Measurements from ENCODE around the gene APBB1IP. TPM values are rescaled to one million over a fixed set of nuclear protein-coding genes. Genes with fewer than 3 reads are reported as not detected.
A peak's percentile ranks its signal among the peaks of the same experiment; 100 is the strongest.

The APBB1IP gene
- total and polyA plus RNA-seq, 3 experiments from 2014 or later, result 47.7 to 72.3 (median 48.9) TPM

DNA sequence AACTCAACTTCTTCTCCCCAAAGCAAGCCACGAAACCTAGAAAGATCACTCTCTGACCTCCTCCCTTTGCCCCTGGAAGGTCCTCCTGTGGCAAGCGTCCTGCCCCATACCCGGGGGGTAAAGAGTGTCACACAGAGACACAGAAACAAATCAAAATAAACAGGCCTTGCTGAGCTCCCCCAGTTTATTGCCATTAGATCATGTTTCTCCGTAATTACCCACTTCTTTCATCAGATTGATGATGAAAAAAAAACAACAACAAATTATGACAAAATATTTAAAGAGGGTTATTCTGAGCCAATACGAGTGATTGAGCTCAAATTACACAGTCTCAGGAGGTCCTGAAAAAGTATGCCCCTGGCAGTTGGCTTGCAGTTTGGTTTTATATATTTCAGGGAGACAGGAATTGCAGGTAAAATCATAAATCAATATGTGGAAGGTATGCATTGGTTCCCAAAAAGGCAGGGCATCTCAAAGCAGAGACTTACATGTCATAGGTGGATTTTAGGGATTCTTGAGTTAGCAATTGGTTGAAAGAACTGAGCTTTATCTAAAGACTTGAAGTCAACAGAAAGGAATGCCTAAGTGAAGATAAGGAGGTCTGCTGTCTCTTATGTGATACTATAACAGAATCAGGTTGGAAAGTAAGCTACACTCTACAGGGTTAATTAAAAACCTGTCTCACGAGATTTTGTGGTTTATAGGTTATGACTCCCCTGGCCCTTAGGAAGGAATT lies 86.2 kb downstream of the APBB1IP start:
- H3K4me3 Mint-ChIP-seq, result no peak overlapping the region
- CTCF ChIA-PET, result interaction anchor here (0.6 to 2.2 kb wide), 3 partner anchors 9 to 100 kb away, joined by 3 to 7 read pairs (median 4); no protein-coding TSS in a partner anchor
- H3K4me1 ChIP-seq (ENCODE audit: insufficient read depth, low read length), result no peaks in the 10 kb centered on the region
- no peaks in the 10 kb centered on the region for H3K27me3 ChIP-seq (ENCODE audit: insufficient read depth, low read length, poor library complexity, severe bottlenecking)
- peak overlapping the region in 6 of 8 donors; percentile 25 to 76 (median 62) for H3K27ac Mint-ChIP-seq
- H3K36me3 ChIP-seq (ENCODE audit: insufficient read depth, low read length), result peaks cover 27% of the 10 kb centered on the region
- H3K27me3 Mint-ChIP-seq, result no peaks in the 10 kb centered on the region
- POLR2A ChIA-PET, result interaction anchor here (0.6 kb wide), 1 partner anchor 24 kb away, joined by 3 read pairs; no protein-coding TSS in a partner anchor
- H3K9me3 ChIP-seq (ENCODE audit: low read length), result no peaks in the 10 kb centered on the region
- H3K4me1 Mint-ChIP-seq, result peaks cover 35 to 48% (median 43%) of the 10 kb centered on the region in 3 donors
- no peak for DNase-seq
- peaks cover 0 to 4% (median 0%) of the 10 kb centered on the region in 5 donors for H3K9me3 Mint-ChIP-seq
- H3K27ac ChIP-seq (ENCODE audit: low read depth, low read length), result no peak overlapping the region
- peaks cover 24 to 86% (median 29%) of the 10 kb centered on the region in 3 donors for H3K36me3 Mint-ChIP-seq
- no peak overlapping the region for H3K4me3 ChIP-seq (ENCODE audit: low read length)

DNA sequence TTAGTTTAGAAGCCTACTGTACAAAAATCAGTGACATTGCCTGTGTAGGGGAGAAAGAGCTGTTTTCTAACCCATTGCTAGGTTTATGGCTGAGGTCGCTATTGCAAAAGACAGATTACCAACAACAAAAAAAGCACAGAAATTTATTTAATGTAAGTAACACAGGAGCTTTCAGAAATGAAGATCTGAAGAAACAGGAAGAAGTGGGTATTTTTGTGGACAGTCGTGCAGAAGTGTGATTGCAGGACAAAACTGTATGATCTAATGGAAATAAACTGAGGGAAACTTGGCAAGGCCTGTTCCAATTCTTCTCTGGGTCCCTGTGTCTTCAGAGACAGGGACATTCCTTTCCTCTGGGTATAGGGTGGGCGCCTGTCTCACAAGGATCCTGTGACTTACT lies 87.4 kb downstream of the APBB1IP start:
- Histone ChIP-seq H3K27ac (ENCODE audit: low read depth, low read length) (no peak overlapping the region), H3K9me3 (ENCODE audit: low read length) (no peaks in the 10 kb centered on the region), H3K4me3 (ENCODE audit: low read length) (no peak overlapping the region), H3K27me3 (ENCODE audit: insufficient read depth, low read length, poor library complexity, severe bottlenecking) (no peaks in the 10 kb centered on the region), H3K4me1 (ENCODE audit: insufficient read depth, low read length) (no peaks in the 10 kb centered on the region), H3K36me3 (ENCODE audit: insufficient read depth, low read length) (peaks cover 22% of the 10 kb centered on the region)
- Mint-ChIP-seq H3K36me3 (peaks cover 11 to 82% (median 19%) of the 10 kb centered on the region in 3 donors), H3K27ac (peak overlapping the region in 7 of 8 donors; percentile 9 to 92 (median 75)), H3K9me3 (no peaks in the 10 kb centered on the region), H3K4me1 (peaks cover 24 to 36% (median 30%) of the 10 kb centered on the region in 3 donors), H3K4me3 (no peak overlapping the region), H3K27me3 (no peaks in the 10 kb centered on the region)
- CTCF ChIA-PET, result interaction anchor here (2.2 kb wide), 1 partner anchor 10 kb away, joined by 7 read pairs; no protein-coding TSS in a partner anchor
- DNase-seq, result no peak
- POLR2A ChIA-PET, result no interaction called here

DNA sequence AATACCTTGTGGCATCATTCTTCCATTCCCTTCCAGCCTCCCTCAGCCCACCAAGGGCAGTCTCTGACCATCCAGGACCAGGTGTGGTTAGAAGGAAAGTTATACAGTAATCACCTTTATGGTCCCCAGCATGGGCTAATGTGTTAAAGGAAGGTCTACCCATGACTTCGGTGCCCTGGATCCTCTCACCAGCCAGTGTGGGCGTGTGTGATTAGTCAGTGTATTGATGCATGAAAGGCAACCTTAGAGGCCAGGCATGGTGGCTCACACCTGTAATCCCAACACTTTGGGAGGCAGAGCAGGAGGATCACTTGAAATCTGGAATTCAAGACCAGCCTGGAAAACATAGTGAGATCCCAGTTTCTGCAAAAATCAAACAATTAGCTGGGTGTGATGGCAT lies 88.9 kb downstream of the APBB1IP start:
- Histone ChIP-seq H3K36me3 (ENCODE audit: insufficient read depth, low read length) (peaks cover 22% of the 10 kb centered on the region), H3K4me3 (ENCODE audit: low read length) (no peak overlapping the region), H3K27ac (ENCODE audit: low read depth, low read length) (no peak overlapping the region), H3K9me3 (ENCODE audit: low read length) (no peaks in the 10 kb centered on the region), H3K27me3 (ENCODE audit: insufficient read depth, low read length, poor library complexity, severe bottlenecking) (no peaks in the 10 kb centered on the region), H3K4me1 (ENCODE audit: insufficient read depth, low read length) (no peaks in the 10 kb centered on the region)
- H3K4me1 Mint-ChIP-seq, result peaks cover 21 to 25% (median 22%) of the 10 kb centered on the region in 3 donors
- peak overlapping the region in 3 of 8 donors; percentile 12 to 29 (median 16) for H3K27ac Mint-ChIP-seq
- no peaks in the 10 kb centered on the region for H3K27me3 Mint-ChIP-seq
- ChIA-PET POLR2A (no interaction called here), CTCF (no interaction called here)
- H3K36me3 Mint-ChIP-seq, result peaks cover 14 to 81% (median 21%) of the 10 kb centered on the region in 3 donors
- H3K4me3 Mint-ChIP-seq, result no peak overlapping the region
- H3K9me3 Mint-ChIP-seq, result no peaks in the 10 kb centered on the region
- DNase-seq, result no peak

DNA sequence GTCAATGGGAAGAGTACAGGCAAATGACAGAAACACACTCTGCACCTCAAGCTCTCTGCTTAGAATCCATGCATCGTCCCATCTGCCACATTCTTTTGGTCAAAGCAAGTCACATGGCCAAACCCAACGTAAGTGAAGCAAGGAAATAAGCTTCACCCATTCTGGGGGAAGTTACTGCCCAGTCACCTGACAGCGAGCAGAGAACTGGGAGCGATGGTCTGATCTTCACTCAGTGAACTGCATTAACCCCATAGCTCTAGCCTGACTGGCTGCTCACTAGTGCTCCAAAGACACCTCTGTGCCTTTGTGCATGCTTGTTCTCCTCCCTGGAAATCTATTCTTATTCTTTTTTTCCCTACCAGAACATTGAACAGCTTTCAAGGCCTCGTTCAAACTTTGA lies 89.9 kb downstream of the APBB1IP start:
- DNase-seq, result no peak
- H3K4me3 ChIP-seq (ENCODE audit: low read length), result no peak overlapping the region
- no peaks in the 10 kb centered on the region for H3K27me3 ChIP-seq (ENCODE audit: insufficient read depth, low read length, poor library complexity, severe bottlenecking)
- H3K4me3 Mint-ChIP-seq, result no peak overlapping the region
- H3K9me3 ChIP-seq (ENCODE audit: low read length), result no peaks in the 10 kb centered on the region
- CTCF ChIA-PET, result no interaction called here
- peak overlapping the region in 4 of 8 donors; percentile 29 to 90 (median 52) for H3K27ac Mint-ChIP-seq
- no peaks in the 10 kb centered on the region for H3K27me3 Mint-ChIP-seq
- H3K27ac ChIP-seq (ENCODE audit: low read depth, low read length), result no peak overlapping the region
- peaks cover 22% of the 10 kb centered on the region for H3K36me3 ChIP-seq (ENCODE audit: insufficient read depth, low read length)
- no peaks in the 10 kb centered on the region for H3K4me1 ChIP-seq (ENCODE audit: insufficient read depth, low read length)
- H3K9me3 Mint-ChIP-seq, result no peaks in the 10 kb centered on the region
- H3K36me3 Mint-ChIP-seq, result peaks cover 11 to 80% (median 20%) of the 10 kb centered on the region in 3 donors
- POLR2A ChIA-PET, result no interaction called here
- H3K4me1 Mint-ChIP-seq, result peaks cover 17 to 21% (median 18%) of the 10 kb centered on the region in 3 donors

DNA sequence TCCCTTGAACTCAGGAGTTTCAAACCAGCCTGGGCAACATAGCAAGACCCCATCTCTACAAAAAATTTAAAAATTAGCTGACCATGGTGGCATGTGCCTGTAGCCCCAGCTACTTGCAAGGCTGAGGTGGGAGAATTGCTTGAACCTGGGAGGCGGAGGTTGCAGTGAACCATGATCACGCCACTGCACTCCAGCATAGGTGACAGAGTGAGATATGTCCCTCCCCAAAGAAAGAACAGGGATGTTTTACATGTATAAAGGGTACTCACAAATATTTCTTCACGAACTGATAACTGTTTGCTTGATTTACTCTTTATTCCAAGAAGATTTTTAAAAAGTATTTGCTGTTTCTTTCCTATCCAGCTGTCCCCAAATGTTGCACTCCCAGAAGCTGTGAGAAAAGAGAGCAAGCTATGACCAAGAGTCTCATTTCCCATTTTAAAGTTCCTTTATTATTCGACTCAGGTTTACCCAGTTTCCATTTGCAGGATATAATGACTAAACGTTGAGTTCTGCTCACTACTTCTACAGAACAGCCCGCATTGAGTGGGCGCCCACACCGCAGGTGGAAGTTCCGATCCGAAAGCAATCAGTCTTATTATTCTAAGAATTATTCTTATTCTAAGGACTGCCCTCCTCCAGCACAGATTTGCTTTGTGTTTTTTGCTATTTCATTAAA lies 90.7 kb downstream of the APBB1IP start:
- H3K4me1 ChIP-seq (ENCODE audit: insufficient read depth, low read length), result no peaks in the 10 kb centered on the region
- ChIA-PET POLR2A (no interaction called here), CTCF (no interaction called here)
- Mint-ChIP-seq H3K36me3 (peaks cover 11 to 81% (median 26%) of the 10 kb centered on the region in 3 donors), H3K27me3 (no peaks in the 10 kb centered on the region), H3K4me3 (no peak overlapping the region), H3K9me3 (no peaks in the 10 kb centered on the region), H3K27ac (peak overlapping the region in 3 of 8 donors; percentile 22 to 61 (median 36)), H3K4me1 (peaks cover 17 to 18% (median 17%) of the 10 kb centered on the region in 3 donors)
- peaks cover 26% of the 10 kb centered on the region for H3K36me3 ChIP-seq (ENCODE audit: insufficient read depth, low read length)
- no peak overlapping the region for H3K27ac ChIP-seq (ENCODE audit: low read depth, low read length)
- H3K4me3 ChIP-seq (ENCODE audit: low read length), result no peak overlapping the region
- no peak for DNase-seq
- no peaks in the 10 kb centered on the region for H3K9me3 ChIP-seq (ENCODE audit: low read length)
- no peaks in the 10 kb centered on the region for H3K27me3 ChIP-seq (ENCODE audit: insufficient read depth, low read length, poor library complexity, severe bottlenecking)

DNA sequence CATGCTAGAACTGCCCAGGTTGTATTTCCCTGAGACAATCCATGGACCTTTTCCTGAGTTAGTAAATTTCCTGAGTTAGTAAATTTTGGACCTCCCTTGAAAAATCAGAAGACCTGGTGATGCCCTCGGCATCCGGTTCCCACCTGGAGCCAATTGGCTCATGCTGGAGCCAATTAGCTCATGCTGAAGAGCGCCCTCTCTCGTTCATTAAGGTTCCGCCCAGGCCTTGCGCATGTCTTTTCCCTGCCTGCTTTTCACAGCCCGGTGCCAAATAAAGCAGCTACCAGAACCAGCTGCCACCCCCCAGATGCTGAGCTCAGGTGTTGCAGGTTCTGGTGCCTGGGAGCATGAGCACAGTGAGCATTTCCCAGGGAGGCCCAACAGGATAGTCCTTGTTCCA lies 96.2 kb downstream of the APBB1IP start:
- Histone ChIP-seq H3K27me3 (ENCODE audit: insufficient read depth, low read length, poor library complexity, severe bottlenecking) (no peaks in the 10 kb centered on the region), H3K27ac (ENCODE audit: low read depth, low read length) (no peak overlapping the region), H3K4me3 (ENCODE audit: low read length) (no peak overlapping the region), H3K9me3 (ENCODE audit: low read length) (no peaks in the 10 kb centered on the region), H3K4me1 (ENCODE audit: insufficient read depth, low read length) (no peaks in the 10 kb centered on the region), H3K36me3 (ENCODE audit: insufficient read depth, low read length) (peaks cover 43% of the 10 kb centered on the region)
- no peak for DNase-seq
- peak overlapping the region in 1 of 8 donors; percentile 21 for H3K27ac Mint-ChIP-seq
- ChIA-PET CTCF (interaction anchor here (1.1 kb wide), 1 partner anchor 15 kb away, joined by 3 read pairs; no protein-coding TSS in a partner anchor), POLR2A (interaction anchor here (0.6 kb wide), 1 partner anchor 93 kb away, joined by 8 read pairs; no protein-coding TSS in a partner anchor)
- no peak overlapping the region for H3K4me3 Mint-ChIP-seq
- peaks cover 3 to 74% (median 24%) of the 10 kb centered on the region in 3 donors for H3K36me3 Mint-ChIP-seq
- H3K9me3 Mint-ChIP-seq, result no peaks in the 10 kb centered on the region
- peaks cover 0 to 3% (median 3%) of the 10 kb centered on the region in 3 donors for H3K4me1 Mint-ChIP-seq
- H3K27me3 Mint-ChIP-seq, result no peaks in the 10 kb centered on the region

DNA sequence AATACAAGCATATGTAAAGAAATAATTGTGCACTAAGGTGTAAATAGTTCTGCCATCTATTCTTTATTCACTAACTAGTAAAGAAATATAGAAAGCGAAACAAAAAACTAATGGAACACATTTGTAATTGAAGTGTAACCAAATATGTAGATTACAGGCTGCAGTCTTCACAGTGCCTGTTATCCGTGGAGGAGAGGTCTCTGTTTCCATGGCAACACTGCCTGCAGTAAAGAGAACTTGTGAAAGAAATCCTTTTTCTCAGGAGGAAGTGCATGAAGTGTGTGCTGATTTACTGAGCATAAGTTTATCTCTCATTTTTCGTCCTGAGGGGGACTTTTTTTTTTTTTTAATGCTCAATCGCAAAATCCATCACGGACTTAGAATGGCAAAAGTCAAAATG lies 102.5 kb downstream of the APBB1IP start:
- H3K27ac ChIP-seq (ENCODE audit: low read depth, low read length), result no peak overlapping the region
- Mint-ChIP-seq H3K4me3 (no peak overlapping the region), H3K36me3 (peaks cover 17 to 84% (median 26%) of the 10 kb centered on the region in 3 donors), H3K27ac (peak overlapping the region in 3 of 8 donors; percentile 2 to 46 (median 35)), H3K27me3 (no peaks in the 10 kb centered on the region), H3K4me1 (peaks cover 16 to 27% (median 23%) of the 10 kb centered on the region in 3 donors), H3K9me3 (no peaks in the 10 kb centered on the region)
- CTCF ChIA-PET, result no interaction called here
- no peaks in the 10 kb centered on the region for H3K9me3 ChIP-seq (ENCODE audit: low read length)
- DNase-seq, result no peak
- peaks cover 27% of the 10 kb centered on the region for H3K36me3 ChIP-seq (ENCODE audit: insufficient read depth, low read length)
- no peaks in the 10 kb centered on the region for H3K27me3 ChIP-seq (ENCODE audit: insufficient read depth, low read length, poor library complexity, severe bottlenecking)
- no peaks in the 10 kb centered on the region for H3K4me1 ChIP-seq (ENCODE audit: insufficient read depth, low read length)
- no peak overlapping the region for H3K4me3 ChIP-seq (ENCODE audit: low read length)
- POLR2A ChIA-PET, result no interaction called here

Data from CD8-positive, alpha-beta memory T cell (primary cell).